ENCODE results near the gene NDUFC2. TPM values are rescaled to one million over a fixed set of nuclear protein-coding genes. Genes with fewer than 3 reads are reported as not detected.

The NDUFC2 gene
- total RNA-seq, 1 experiment from 2014 or later, result 100 TPM

GRCh38 chr11:78022397-78023396 lies 57.0 kb downstream of the NDUFC2 start, which contains the start of gene KCTD14:
Gene KCTD14, minus strand, starts transcription at chr11:78023276. Its CDS starts 27 bp downstream, at chr11:78023249.
- DNase-seq (ENCODE audit: low read depth in 1 of 2, low spot score in 2 of 2), result peak; percentile 35 to 51
- Histone ChIP-seq H3K4me1 (replicated peaks) (peaks cover 22% of the 10 kb centered on the region), H3K4me3 (peak within 1 kb of the TSS; percentile 46), H3K27me3 (replicated peaks) (no peaks in the 10 kb centered on the region), H3K9me3 (replicated peaks) (no peaks in the 10 kb centered on the region), H3K27ac (peak within 1 kb of the TSS; percentile 43), H3K36me3 (no peaks in the 10 kb centered on the region)

- no peaks in the 10 kb centered on the region for H3K9me3 ChIP-seq (replicated peaks)
- H3K36me3 ChIP-seq, result no peaks in the 10 kb centered on the region
- H3K27me3 ChIP-seq (replicated peaks), result no peaks in the 10 kb centered on the region
- H3K27ac ChIP-seq, result no peak overlapping the region
- peaks cover 22% of the 10 kb centered on the region for H3K4me1 ChIP-seq (replicated peaks)
- DNase-seq (ENCODE audit: low read depth in 1 of 2, low spot score in 2 of 2), result no peak
- H3K4me3 ChIP-seq, result no peak overlapping the region
These were observed 58.1 kb downstream of the NDUFC2 start for GRCh38 chr11:78021611-78022010.

- Histone ChIP-seq H3K27me3 (replicated peaks) (no peaks in the 10 kb centered on the region), H3K9me3 (replicated peaks) (no peaks in the 10 kb centered on the region), H3K36me3 (no peaks in the 10 kb centered on the region), H3K27ac (no peak overlapping the region), H3K4me3 (no peak overlapping the region), H3K4me1 (replicated peaks) (peaks cover 22% of the 10 kb centered on the region)
- DNase-seq (ENCODE audit: low read depth in 1 of 2, low spot score in 2 of 2), result no peak
These were observed 59.4 kb downstream of the NDUFC2 start for GRCh38 chr11:78020246-78020645.

- no peak for DNase-seq (ENCODE audit: low read depth in 1 of 2, low spot score in 2 of 2)
- Histone ChIP-seq H3K4me3 (no peak overlapping the region), H3K36me3 (no peaks in the 10 kb centered on the region), H3K27ac (no peak overlapping the region), H3K4me1 (replicated peaks) (peaks cover 22% of the 10 kb centered on the region), H3K9me3 (replicated peaks) (no peaks in the 10 kb centered on the region), H3K27me3 (replicated peaks) (no peaks in the 10 kb centered on the region)
These were observed 59.9 kb downstream of the NDUFC2 start for GRCh38 chr11:78019808-78020207.

Other genes with a start within 250 kb of the NDUFC2 start
- gene INTS4, start 85.2 kb downstream of the NDUFC2 start, total RNA-seq (2014; rRNA removed; shearing (Covaris generic)), result 13.9 and 14.3 TPM in 2 replicates
- gene KCTD14, start 56.6 kb downstream of the NDUFC2 start, total RNA-seq (2014; rRNA removed; shearing (Covaris generic)), result 2.3 and 7.7 TPM in 2 replicates
- gene THRSP, start 16.0 kb downstream of the NDUFC2 start, total RNA-seq (2014; rRNA removed; shearing (Covaris generic)), result not detected in 2 replicates
- gene ALG8, start 59.8 kb upstream of the NDUFC2 start, total RNA-seq (2014; rRNA removed; shearing (Covaris generic)), result 41.7 and 41.8 TPM in 2 replicates
- 2.1 and 5.7 TPM in 2 replicates for gene KCTD21, start 108.8 kb upstream of the NDUFC2 start, total RNA-seq (2014; rRNA removed; shearing (Covaris generic))
- 3.4 and 4.0 TPM in 2 replicates for gene USP35, start 109.1 kb upstream of the NDUFC2 start, total RNA-seq (2014; rRNA removed; shearing (Covaris generic))

Measured in SJSA1 (cell line).